GM12878 (cell line): ENCODE results near the gene DAO.

Source experiments
- BHLHE40 ChIP-seq, 2 experiments: fragments of 450-650 bp in 1 of 2; IDR thresholded peaks; 2 replicates each; pipeline ENCODE4 v1.6.1; 2011 to 2017; ENCODE audit warnings: low read depth in 2 of 2, borderline replicate concordance in 1 of 2, improper control_type of control experiment in 1 of 2, low read length in 1 of 2, mild to moderate bottlenecking in 1 of 2
- EZH2 ChIP-seq: IDR thresholded peaks from 2 replicates; pipeline ENCODE4 v1.6.1; 2012; ENCODE audit warnings: low read depth, mild to moderate bottlenecking, control low read depth, inconsistent platforms, low read length, borderline replicate concordance; ENCODE audit not compliant: control insufficient read depth
- FOXK2 ChIP-seq: fragments of 450-650 bp; IDR thresholded peaks from 2 replicates; pipeline ENCODE4 v1.6.1; 2017; ENCODE audit warnings: mild to moderate bottlenecking, moderate library complexity
- JUND ChIP-seq: IDR thresholded peaks from 2 replicates; pipeline ENCODE4 v1.6.1; 2012; ENCODE audit warnings: low read depth, mild to moderate bottlenecking, low read length, improper control_type of control experiment, moderate library complexity
- MYC ChIP-seq: IDR thresholded peaks from 2 replicates; pipeline ENCODE4 v1.6.1; 2011; ENCODE audit warnings: mild to moderate bottlenecking, low read length, moderate library complexity, inconsistent platforms; ENCODE audit not compliant: insufficient read depth, insufficient replicate concordance, insufficient read length, severe bottlenecking
- NFXL1 ChIP-seq: fragments of 450-650 bp; IDR thresholded peaks from 2 replicates; pipeline ENCODE4 v1.6.1; 2017; ENCODE audit warnings: antibody characterized with exemption, mild to moderate bottlenecking, borderline replicate concordance
- POLR2A ChIP-seq: IDR thresholded peaks from 2 replicates; pipeline ENCODE4 v1.6.1; 2011; ENCODE audit warnings: low read depth, mild to moderate bottlenecking, low read length
- POLR2AphosphoS5 ChIP-seq: IDR thresholded peaks from 2 replicates; pipeline ENCODE4 v1.6.1; 2011; ENCODE audit warnings: mild to moderate bottlenecking, low read length, inconsistent platforms
- SIX5 ChIP-seq: IDR thresholded peaks from 2 replicates; pipeline ENCODE4 v1.6.1; 2011; ENCODE audit warnings: mild to moderate bottlenecking, low read depth, low read length, moderate library complexity; ENCODE audit not compliant: severe bottlenecking
- ZZZ3 ChIP-seq: IDR thresholded peaks from 2 replicates; pipeline ENCODE4 v1.6.1; 2011; ENCODE audit warnings: low read depth; ENCODE audit not compliant: control insufficient read depth, insufficient read length
- TF ChIP-seq, protein P1 (sequence below), 3 experiments: IDR thresholded peaks in 2 of 3; conservative IDR thresholded peaks in 1 of 3; 2 replicates each; pipeline ENCODE4 v1.5.1; 2011; ENCODE audit warnings: low read depth in 3 of 3, low read length in 3 of 3, mild to moderate bottlenecking in 3 of 3, control low read depth in 2 of 3, moderate library complexity in 2 of 3, inconsistent platforms in 1 of 3, mixed read lengths in 1 of 3; ENCODE audit not compliant: control insufficient read depth in 2 of 3, insufficient read depth in 1 of 3; ENCODE audit errors: extremely low read depth in 1 of 3
- TF ChIP-seq, protein P2 (sequence below): IDR thresholded peaks from 2 replicates; pipeline ENCODE4 v1.6.1; 2011; ENCODE audit warnings: low read depth, low read length, improper control_type of control experiment, borderline replicate concordance

DNA sequence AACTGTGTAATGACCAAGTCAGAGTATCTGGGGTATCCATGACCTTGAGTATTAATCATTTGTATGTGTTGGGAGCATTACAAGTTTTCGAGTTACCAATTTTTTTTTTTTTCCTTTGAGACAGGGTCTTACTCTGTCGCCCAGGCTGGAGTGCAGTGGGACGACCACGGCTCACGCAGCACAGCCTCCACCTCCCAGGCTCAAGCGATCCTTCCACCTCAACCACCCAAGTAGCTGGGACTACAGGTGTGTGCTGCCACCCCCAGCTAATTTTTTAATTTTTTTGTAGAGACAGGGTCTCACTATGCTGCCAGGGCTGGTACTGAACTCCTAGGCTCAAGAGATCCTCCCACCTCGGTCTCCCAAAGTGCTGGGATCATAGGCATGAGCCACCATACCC, 42.2 kb upstream of the DAO start:
- TF ChIP-seq, protein P1, sequence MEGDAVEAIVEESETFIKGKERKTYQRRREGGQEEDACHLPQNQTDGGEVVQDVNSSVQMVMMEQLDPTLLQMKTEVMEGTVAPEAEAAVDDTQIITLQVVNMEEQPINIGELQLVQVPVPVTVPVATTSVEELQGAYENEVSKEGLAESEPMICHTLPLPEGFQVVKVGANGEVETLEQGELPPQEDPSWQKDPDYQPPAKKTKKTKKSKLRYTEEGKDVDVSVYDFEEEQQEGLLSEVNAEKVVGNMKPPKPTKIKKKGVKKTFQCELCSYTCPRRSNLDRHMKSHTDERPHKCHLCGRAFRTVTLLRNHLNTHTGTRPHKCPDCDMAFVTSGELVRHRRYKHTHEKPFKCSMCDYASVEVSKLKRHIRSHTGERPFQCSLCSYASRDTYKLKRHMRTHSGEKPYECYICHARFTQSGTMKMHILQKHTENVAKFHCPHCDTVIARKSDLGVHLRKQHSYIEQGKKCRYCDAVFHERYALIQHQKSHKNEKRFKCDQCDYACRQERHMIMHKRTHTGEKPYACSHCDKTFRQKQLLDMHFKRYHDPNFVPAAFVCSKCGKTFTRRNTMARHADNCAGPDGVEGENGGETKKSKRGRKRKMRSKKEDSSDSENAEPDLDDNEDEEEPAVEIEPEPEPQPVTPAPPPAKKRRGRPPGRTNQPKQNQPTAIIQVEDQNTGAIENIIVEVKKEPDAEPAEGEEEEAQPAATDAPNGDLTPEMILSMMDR (IDR thresholded peaks at IDR 0.05 in 2 of 3, conservative IDR thresholded peaks at IDR 0.05 in 1 of 3; ENCODE audit: control insufficient read depth in 2 of 3, extremely low read depth in 1 of 3, insufficient read depth in 1 of 3, low read depth in 3 of 3, low read length in 3 of 3), result no peak
- TF ChIP-seq FOXK2 (no peak), ZZZ3 (no peak), EZH2 (no peak), MYC (no peak), NFXL1 (no peak), JUND (no peak), BHLHE40 (IDR thresholded peaks at IDR 0.05; ENCODE audit: borderline replicate concordance in 1 of 2, low read depth in 2 of 2, low read length in 1 of 2) (no peak), POLR2A (no peak), POLR2AphosphoS5 (no peak), SIX5 (no peak)
- TF ChIP-seq, protein P2, sequence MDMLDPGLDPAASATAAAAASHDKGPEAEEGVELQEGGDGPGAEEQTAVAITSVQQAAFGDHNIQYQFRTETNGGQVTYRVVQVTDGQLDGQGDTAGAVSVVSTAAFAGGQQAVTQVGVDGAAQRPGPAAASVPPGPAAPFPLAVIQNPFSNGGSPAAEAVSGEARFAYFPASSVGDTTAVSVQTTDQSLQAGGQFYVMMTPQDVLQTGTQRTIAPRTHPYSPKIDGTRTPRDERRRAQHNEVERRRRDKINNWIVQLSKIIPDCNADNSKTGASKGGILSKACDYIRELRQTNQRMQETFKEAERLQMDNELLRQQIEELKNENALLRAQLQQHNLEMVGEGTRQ, result no peak
